Ascending aorta (tissue), 2 donors: ENCODE data around the gene IL22RA1. TPM values are rescaled to one million over a fixed set of nuclear protein-coding genes. Genes with fewer than 3 reads are reported as not detected.

ENCODE experiments used
- DNase-seq, 2 donors: peaks; one replicate each; pipeline ENCODE4 v3.0.0-alpha.2; 2019; ENCODE audit warnings: low spot score in 2 of 2
- H3K27ac ChIP-seq, 2 donors: fragments of 200-600 bp; sonication (generic); one replicate each; pipeline ENCODE4 v1.5.1; 2016 to 2017; ENCODE audit warnings: mild to moderate bottlenecking in 1 of 2
- H3K27me3 ChIP-seq: fragments of 200-600 bp; sonication (generic); one replicate; pipeline ENCODE4 v1.5.1; 2017
- H3K36me3 ChIP-seq, 2 donors: fragments of 200-600 bp; sonication (generic); one replicate each; pipeline ENCODE4 v1.5.1; 2016
- H3K4me1 ChIP-seq, 2 donors: fragments of 200-600 bp; sonication (generic); one replicate each; pipeline ENCODE4 v1.5.1; 2016 to 2017; ENCODE audit warnings: mild to moderate bottlenecking in 1 of 2
- H3K4me3 ChIP-seq, 2 donors: fragments of 200-600 bp; sonication (generic); one replicate each; pipeline ENCODE4 v1.5.1; 2016 to 2017; ENCODE audit warnings: mild to moderate bottlenecking in 1 of 2
- H3K9me3 ChIP-seq, 2 donors: fragments of 200-600 bp; sonication (generic); one replicate each; pipeline ENCODE4 v1.5.1; 2016
- intact Hi-C: fragments of 100-400 bp; cut with DNase I; formaldehyde crosslinking; loops from one replicate; pipeline ENCODE4 v1.15.1; 2023
- total RNA-seq: library from RNA; depleted of rRNA; stranded (reverse); fragments of >200 nt; gene quantifications from one replicate; pipeline ENCODE4 v1.1.0, GENCODE V29; 2016
- TF ChIP-seq, protein P1 (sequence below), 3 experiments: fragments of 200-600 bp in 2 of 3; fragments of 450-650 bp in 1 of 3; sonication (generic) in 2 of 3; IDR thresholded peaks; one replicate each; pipeline ENCODE4 v1.5.1; 2016 to 2019; ENCODE audit warnings: antibody characterized with exemption in 3 of 3, mild to moderate bottlenecking in 1 of 3, moderate library complexity in 1 of 3

Gene IL22RA1
- total RNA-seq, 1 donor from 2014 or later: not detected

GRCh38 chr1:24093732-24094131 lies 49.2 kb downstream of the IL22RA1 start:
- Histone ChIP-seq H3K9me3 (no peaks in the 10 kb centered on the region), H3K27ac (no peak overlapping the region), H3K36me3 (no peaks in the 10 kb centered on the region), H3K27me3 (no peaks in the 10 kb centered on the region), H3K4me1 (no peaks in the 10 kb centered on the region), H3K4me3 (no peak overlapping the region)
- intact Hi-C loops: no loop called here
- DNase-seq: no peak
- TF ChIP-seq, protein P1, sequence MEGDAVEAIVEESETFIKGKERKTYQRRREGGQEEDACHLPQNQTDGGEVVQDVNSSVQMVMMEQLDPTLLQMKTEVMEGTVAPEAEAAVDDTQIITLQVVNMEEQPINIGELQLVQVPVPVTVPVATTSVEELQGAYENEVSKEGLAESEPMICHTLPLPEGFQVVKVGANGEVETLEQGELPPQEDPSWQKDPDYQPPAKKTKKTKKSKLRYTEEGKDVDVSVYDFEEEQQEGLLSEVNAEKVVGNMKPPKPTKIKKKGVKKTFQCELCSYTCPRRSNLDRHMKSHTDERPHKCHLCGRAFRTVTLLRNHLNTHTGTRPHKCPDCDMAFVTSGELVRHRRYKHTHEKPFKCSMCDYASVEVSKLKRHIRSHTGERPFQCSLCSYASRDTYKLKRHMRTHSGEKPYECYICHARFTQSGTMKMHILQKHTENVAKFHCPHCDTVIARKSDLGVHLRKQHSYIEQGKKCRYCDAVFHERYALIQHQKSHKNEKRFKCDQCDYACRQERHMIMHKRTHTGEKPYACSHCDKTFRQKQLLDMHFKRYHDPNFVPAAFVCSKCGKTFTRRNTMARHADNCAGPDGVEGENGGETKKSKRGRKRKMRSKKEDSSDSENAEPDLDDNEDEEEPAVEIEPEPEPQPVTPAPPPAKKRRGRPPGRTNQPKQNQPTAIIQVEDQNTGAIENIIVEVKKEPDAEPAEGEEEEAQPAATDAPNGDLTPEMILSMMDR (IDR thresholded peaks at IDR 0.05): no peak

- no peak overlapping the region for H3K27ac ChIP-seq
- H3K4me1 ChIP-seq: no peaks in the 10 kb centered on the region
- no peaks in the 10 kb centered on the region for H3K27me3 ChIP-seq
- H3K9me3 ChIP-seq: no peaks in the 10 kb centered on the region
- H3K36me3 ChIP-seq: no peaks in the 10 kb centered on the region
- intact Hi-C loops: no loop called here
- TF ChIP-seq, protein P1 (IDR thresholded peaks at IDR 0.05): no peak
- no peak for DNase-seq
- H3K4me3 ChIP-seq: no peak overlapping the region
These were observed 50.0 kb downstream of the IL22RA1 start for GRCh38 chr1:24092979-24093378.

DNA sequence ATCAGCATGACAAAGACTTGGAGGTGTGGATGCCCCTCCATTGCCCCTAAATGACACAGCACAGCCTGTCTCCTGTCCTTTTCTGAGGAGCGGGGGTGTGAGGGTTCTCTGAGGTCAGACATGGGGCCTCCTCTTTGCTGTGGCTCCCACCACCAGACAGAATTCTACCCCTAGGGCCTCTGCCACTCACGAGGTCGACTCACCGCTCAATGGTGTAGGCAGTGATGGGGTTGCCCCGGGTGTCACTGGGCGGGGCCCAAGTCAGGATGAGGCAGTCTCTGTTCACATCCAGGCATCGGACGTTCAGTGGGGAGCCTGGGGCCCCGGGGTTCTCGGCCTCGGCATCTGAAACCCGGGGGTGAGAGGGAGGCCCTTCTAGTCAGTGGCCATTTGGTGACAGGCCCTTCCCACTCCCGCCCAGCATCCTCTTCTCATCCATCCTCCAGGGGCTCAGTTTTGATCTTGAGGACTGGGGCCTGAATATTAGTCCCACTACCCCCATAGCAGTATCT lies 50.9 kb downstream of the IL22RA1 start:
- intact Hi-C loops: no loop called here
- H3K36me3 ChIP-seq: no peaks in the 10 kb centered on the region
- no peak overlapping the region for H3K27ac ChIP-seq
- no peak for DNase-seq
- TF ChIP-seq, protein P1 (IDR thresholded peaks at IDR 0.05): no peak
- no peak overlapping the region for H3K4me3 ChIP-seq
- H3K4me1 ChIP-seq: no peaks in the 10 kb centered on the region
- H3K27me3 ChIP-seq: no peaks in the 10 kb centered on the region
- H3K9me3 ChIP-seq: no peaks in the 10 kb centered on the region

- no peaks in the 10 kb centered on the region for H3K36me3 ChIP-seq
- intact Hi-C loops: no loop called here
- TF ChIP-seq, protein P1 (IDR thresholded peaks at IDR 0.05): no peak
- no peaks in the 10 kb centered on the region for H3K9me3 ChIP-seq
- H3K4me1 ChIP-seq: no peaks in the 10 kb centered on the region
- no peak for DNase-seq
- no peaks in the 10 kb centered on the region for H3K27me3 ChIP-seq
- H3K4me3 ChIP-seq: no peak overlapping the region
- no peak overlapping the region for H3K27ac ChIP-seq
These were observed 52.2 kb downstream of the IL22RA1 start for GRCh38 chr1:24090736-24091135.

DNA sequence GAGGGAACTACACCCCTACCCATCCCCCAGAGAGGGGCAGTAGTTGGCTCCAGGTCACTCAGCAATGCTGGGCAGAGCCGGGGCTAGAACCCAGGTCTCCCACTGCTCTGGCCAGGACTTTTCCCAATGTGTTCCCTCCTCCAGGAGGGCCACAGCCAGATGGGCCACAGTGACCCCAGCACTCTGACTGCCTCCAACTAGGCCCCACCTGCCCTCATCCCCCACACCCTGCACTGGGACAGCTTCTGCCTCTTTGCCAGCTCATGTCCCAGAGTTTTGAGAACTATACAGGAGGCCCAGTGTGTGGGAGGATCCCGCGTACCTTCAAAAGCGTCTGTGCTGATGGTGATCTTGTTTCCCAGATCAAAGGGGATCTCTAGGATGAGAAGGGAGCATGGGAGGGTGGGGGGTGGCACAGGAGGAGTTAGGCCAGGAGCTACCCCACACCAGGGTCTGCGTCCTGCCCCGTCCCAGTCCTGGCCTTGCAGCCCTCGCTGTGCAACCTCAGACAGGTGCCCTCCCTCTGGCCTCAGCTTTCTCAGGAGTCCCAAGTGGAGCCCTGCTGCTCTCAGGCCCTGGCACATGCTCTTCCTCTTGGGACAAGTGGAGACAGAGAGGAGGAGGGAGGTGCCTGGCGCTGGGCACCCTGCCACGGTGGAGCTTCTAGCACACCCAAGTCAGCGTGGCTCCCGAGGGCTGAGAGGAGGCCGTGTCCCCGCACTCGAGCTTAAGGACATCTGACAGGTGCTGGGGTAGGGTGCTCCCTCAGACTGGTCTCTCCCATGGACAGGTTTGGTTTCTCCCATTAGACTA lies 53.0 kb downstream of the IL22RA1 start:
- intact Hi-C loops: no loop called here
- H3K36me3 ChIP-seq: no peaks in the 10 kb centered on the region

More for the DNA sequence above, 53.0 kb downstream of the IL22RA1 start:
- Histone ChIP-seq H3K27me3 (no peaks in the 10 kb centered on the region), H3K4me3 (no peak overlapping the region), H3K27ac (no peak overlapping the region), H3K9me3 (no peaks in the 10 kb centered on the region), H3K4me1 (no peaks in the 10 kb centered on the region)
- TF ChIP-seq, protein P1 (IDR thresholded peaks at IDR 0.05): no peak
- DNase-seq: no peak
